Caco-2 (cell line): ENCODE data around the gene HMCN1. TPM values are rescaled to one million over a fixed set of nuclear protein-coding genes. Genes with fewer than 3 reads are reported as not detected.

Experiments used
- BruUV-seq: library from RNA; stranded (reverse); fragments of 400-500 nt; replicated peaks from 2 replicates; lab custom pipeline; 2021; lab: Mats Ljungman, UMichigan
- CTCF ChIA-PET: fragments of 300-600 bp; sonication (Branson Sonifier 250); formaldehyde crosslinking; loops from one replicate; lab custom pipeline; 2022; ENCODE audit warnings: antibody characterized with exemption; lab: Charles Lee
- POLR2A ChIA-PET: fragments of 300-600 bp; sonication (Branson Sonifier 250); formaldehyde crosslinking; loops from one replicate; lab custom pipeline; 2022; ENCODE audit warnings: antibody characterized with exemption; lab: Charles Lee
- DNase-seq, 2 experiments: peaks; one replicate each; pipeline versions ENCODE4 v3.0.0 to v3.0.0-alpha.2; 2020 to 2022
- H3K27me3 ChIP-seq: replicated peaks from 2 replicates; pipeline ENCODE4 v1.6.0; 2011; ENCODE audit warnings: low read length; ENCODE audit not compliant: control insufficient read depth, insufficient read depth
- H3K36me3 ChIP-seq: 2 replicates; pipeline ENCODE4 v1.5.1; 2011; ENCODE audit warnings: low read length; ENCODE audit not compliant: control insufficient read depth, insufficient read depth
- H3K4me1 ChIP-seq: fragments of 250-450 bp; sonication (Bioruptor Pico); 2 replicates; pipeline ENCODE4 v1.5.1; 2020; ENCODE audit warnings: mild to moderate bottlenecking
- H3K4me3 ChIP-seq: 2 replicates; pipeline ENCODE4 v1.5.1; 2011; ENCODE audit warnings: low read depth, mild to moderate bottlenecking, control low read depth, low read length
- H3K9me3 ChIP-seq: fragments of 250-450 bp; sonication (Bioruptor Pico); 2 replicates; pipeline ENCODE4 v1.5.1; 2020; ENCODE audit warnings: mild to moderate bottlenecking, moderate library complexity
- H3K27ac Mint-ChIP-seq: one replicate; pipeline ENCODE4 v1.8.0; 2022; ENCODE audit warnings: mixed read lengths; ENCODE audit not compliant: unreplicated experiment
- H3K27me3 Mint-ChIP-seq: one replicate; pipeline ENCODE4 v1.8.0; 2022; ENCODE audit warnings: mixed read lengths; ENCODE audit not compliant: insufficient read depth, unreplicated experiment
- H3K36me3 Mint-ChIP-seq: one replicate; pipeline ENCODE4 v1.8.0; 2022; ENCODE audit warnings: mild to moderate bottlenecking, mixed read lengths; ENCODE audit not compliant: insufficient read depth, unreplicated experiment
- H3K4me1 Mint-ChIP-seq: one replicate; pipeline ENCODE4 v1.8.0; 2022; ENCODE audit warnings: low read depth, mixed read lengths; ENCODE audit not compliant: unreplicated experiment
- H3K4me3 Mint-ChIP-seq: one replicate; pipeline ENCODE4 v1.8.0; 2022; ENCODE audit warnings: mild to moderate bottlenecking, moderate library complexity, mixed read lengths; ENCODE audit not compliant: unreplicated experiment
- H3K9me3 Mint-ChIP-seq: one replicate; pipeline ENCODE4 v1.8.0; 2022; ENCODE audit warnings: mixed read lengths; ENCODE audit not compliant: unreplicated experiment
- intact Hi-C: fragments of 100-400 bp; cut with micrococcal nuclease; formaldehyde crosslinking; loops from one replicate; pipeline ENCODE4 v1.10.0; 2022; ENCODE audit not compliant: unreplicated experiment
- total RNA-seq: library from RNA; stranded (reverse); gene quantifications from 2 replicates; pipeline ENCODE4 v1.2.3, GENCODE V29; 2022
- TF ChIP-seq, protein P1 (sequence below), 2 experiments: fragments of 200-600 bp in 1 of 2; IDR thresholded peaks; 1 replicate in 1 of 2; 2 replicates in 1 of 2; pipeline versions ENCODE4 v1.5.1 to v1.8.0; 2011 to 2022; ENCODE audit warnings: antibody characterized with exemption in 1 of 2, control low read depth in 1 of 2, inconsistent platforms in 1 of 2, low read depth in 1 of 2, low read length in 1 of 2, mild to moderate bottlenecking in 1 of 2, moderate library complexity in 1 of 2; ENCODE audit not compliant: insufficient read depth in 1 of 2, severe bottlenecking in 1 of 2, unreplicated experiment in 1 of 2

Gene HMCN1
- total RNA-seq, 1 experiment from 2014 or later: 0.02 TPM

DNA sequence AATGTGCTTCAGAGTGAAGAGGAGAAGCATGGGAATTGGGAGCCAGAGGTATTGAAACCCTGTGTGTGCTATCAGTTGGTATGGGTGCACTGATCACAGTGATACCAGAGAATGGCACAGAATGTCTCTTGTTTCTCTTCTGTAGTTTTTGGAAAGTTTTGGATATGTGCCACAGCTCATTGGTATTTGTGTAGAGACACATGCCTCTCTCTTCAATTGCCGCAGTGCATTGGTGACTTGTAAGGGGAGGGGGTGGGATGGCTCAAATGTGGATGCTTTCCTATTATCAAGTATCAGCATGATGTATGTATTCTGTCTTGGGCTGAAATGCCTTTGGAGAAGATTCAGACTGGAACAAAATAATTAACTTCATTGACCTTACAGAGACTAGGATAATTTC, 101.0 kb downstream of the HMCN1 start:
- no peaks in the 10 kb centered on the region for H3K9me3 Mint-ChIP-seq
- H3K27me3 ChIP-seq: no peaks in the 10 kb centered on the region
- intact Hi-C loops: no loop called here
- no peaks in the 10 kb centered on the region for H3K36me3 Mint-ChIP-seq
- no peak overlapping the region for H3K4me3 Mint-ChIP-seq
- H3K27me3 Mint-ChIP-seq: no peaks in the 10 kb centered on the region
- no peaks in the 10 kb centered on the region for H3K4me1 ChIP-seq
- H3K36me3 ChIP-seq: no peaks in the 10 kb centered on the region
- DNase-seq: no peak
- no peaks in the 10 kb centered on the region for H3K4me1 Mint-ChIP-seq
- ChIA-PET POLR2A (no interaction called here), CTCF (interaction anchor here (0.6 kb wide), 1 partner anchor 848 kb away, joined by 6 read pairs; no protein-coding TSS in a partner anchor)
- BruUV-seq: no TSS peak
- no peak overlapping the region for H3K4me3 ChIP-seq
- TF ChIP-seq, protein P1, sequence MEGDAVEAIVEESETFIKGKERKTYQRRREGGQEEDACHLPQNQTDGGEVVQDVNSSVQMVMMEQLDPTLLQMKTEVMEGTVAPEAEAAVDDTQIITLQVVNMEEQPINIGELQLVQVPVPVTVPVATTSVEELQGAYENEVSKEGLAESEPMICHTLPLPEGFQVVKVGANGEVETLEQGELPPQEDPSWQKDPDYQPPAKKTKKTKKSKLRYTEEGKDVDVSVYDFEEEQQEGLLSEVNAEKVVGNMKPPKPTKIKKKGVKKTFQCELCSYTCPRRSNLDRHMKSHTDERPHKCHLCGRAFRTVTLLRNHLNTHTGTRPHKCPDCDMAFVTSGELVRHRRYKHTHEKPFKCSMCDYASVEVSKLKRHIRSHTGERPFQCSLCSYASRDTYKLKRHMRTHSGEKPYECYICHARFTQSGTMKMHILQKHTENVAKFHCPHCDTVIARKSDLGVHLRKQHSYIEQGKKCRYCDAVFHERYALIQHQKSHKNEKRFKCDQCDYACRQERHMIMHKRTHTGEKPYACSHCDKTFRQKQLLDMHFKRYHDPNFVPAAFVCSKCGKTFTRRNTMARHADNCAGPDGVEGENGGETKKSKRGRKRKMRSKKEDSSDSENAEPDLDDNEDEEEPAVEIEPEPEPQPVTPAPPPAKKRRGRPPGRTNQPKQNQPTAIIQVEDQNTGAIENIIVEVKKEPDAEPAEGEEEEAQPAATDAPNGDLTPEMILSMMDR (IDR thresholded peaks at IDR 0.05; ENCODE audit: insufficient read depth in 1 of 2, low read depth in 1 of 2, low read length in 1 of 2, severe bottlenecking in 1 of 2, unreplicated experiment in 1 of 2): no peak
- no peak overlapping the region for H3K27ac Mint-ChIP-seq
- H3K9me3 ChIP-seq: no peaks in the 10 kb centered on the region

DNA sequence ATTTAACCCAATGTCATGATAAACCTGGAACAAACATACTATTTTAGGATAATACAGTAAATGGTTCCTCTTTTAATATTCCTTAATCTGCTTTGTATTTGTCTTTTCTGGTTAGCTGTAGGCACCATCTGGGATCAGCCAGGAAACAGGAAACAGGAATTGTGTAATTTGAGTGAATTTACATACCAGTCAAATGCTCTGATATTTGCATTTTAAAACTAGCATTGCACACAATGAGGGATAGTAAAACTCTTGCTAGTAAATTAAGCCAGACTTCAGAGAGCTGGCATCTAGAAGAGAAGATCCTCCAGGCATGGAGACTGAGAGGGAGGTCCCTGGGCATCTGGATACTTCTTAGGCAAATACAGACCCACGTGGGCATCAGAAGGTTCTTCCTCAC, 103.5 kb downstream of the HMCN1 start:
- no peak overlapping the region for H3K4me3 ChIP-seq
- H3K4me1 ChIP-seq: no peaks in the 10 kb centered on the region
- no peaks in the 10 kb centered on the region for H3K9me3 ChIP-seq
- BruUV-seq: no TSS peak
- Mint-ChIP-seq H3K36me3 (no peaks in the 10 kb centered on the region), H3K4me3 (no peak overlapping the region), H3K27me3 (no peaks in the 10 kb centered on the region), H3K9me3 (no peaks in the 10 kb centered on the region), H3K4me1 (no peaks in the 10 kb centered on the region), H3K27ac (no peak overlapping the region)
- CTCF ChIA-PET: no interaction called here
- no peak for DNase-seq
- no peaks in the 10 kb centered on the region for H3K36me3 ChIP-seq
- intact Hi-C loops: no loop called here
- POLR2A ChIA-PET: no interaction called here
- H3K27me3 ChIP-seq: no peaks in the 10 kb centered on the region
- TF ChIP-seq, protein P1 (IDR thresholded peaks at IDR 0.05; ENCODE audit: insufficient read depth in 1 of 2, low read depth in 1 of 2, low read length in 1 of 2, severe bottlenecking in 1 of 2, unreplicated experiment in 1 of 2): no peak

DNA sequence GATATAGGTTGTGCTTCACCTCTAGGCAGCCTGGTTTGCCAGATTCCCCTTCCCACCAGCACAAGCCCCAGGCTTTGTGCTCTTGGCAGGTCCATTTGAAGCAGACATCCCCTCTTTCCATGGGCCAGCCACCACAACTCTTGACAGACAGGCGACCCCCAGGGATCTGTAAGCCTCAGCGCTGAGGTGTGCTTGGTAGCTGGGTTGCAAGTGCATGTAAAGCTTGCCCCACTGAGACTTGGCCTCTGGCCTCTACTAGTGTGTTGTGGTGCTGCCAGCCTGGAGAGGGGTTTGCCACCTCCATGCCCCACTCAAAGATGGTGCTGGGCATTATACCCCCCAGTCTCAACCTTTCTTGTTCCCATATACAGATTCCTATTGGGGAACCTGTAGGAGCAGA, 103.9 kb downstream of the HMCN1 start:
- POLR2A ChIA-PET: no interaction called here
- no peak overlapping the region for H3K27ac Mint-ChIP-seq
- H3K9me3 ChIP-seq: no peaks in the 10 kb centered on the region
- H3K4me3 Mint-ChIP-seq: no peak overlapping the region
- no peaks in the 10 kb centered on the region for H3K27me3 ChIP-seq
- BruUV-seq: no TSS peak
- no peaks in the 10 kb centered on the region for H3K4me1 Mint-ChIP-seq
- no peaks in the 10 kb centered on the region for H3K27me3 Mint-ChIP-seq
- no peaks in the 10 kb centered on the region for H3K4me1 ChIP-seq
- no peak for DNase-seq
- H3K36me3 Mint-ChIP-seq: no peaks in the 10 kb centered on the region
- H3K36me3 ChIP-seq: no peaks in the 10 kb centered on the region
- H3K9me3 Mint-ChIP-seq: no peaks in the 10 kb centered on the region
- CTCF ChIA-PET: no interaction called here
- H3K4me3 ChIP-seq: no peak overlapping the region
- TF ChIP-seq, protein P1 (IDR thresholded peaks at IDR 0.05; ENCODE audit: insufficient read depth in 1 of 2, low read depth in 1 of 2, low read length in 1 of 2, severe bottlenecking in 1 of 2, unreplicated experiment in 1 of 2): no peak
- intact Hi-C loops: no loop called here
